Kidney epithelial cell (primary cell): Measurements from ENCODE around the gene TOE1. TPM values are rescaled to one million over a fixed set of nuclear protein-coding genes. Genes with fewer than 3 reads are reported as not detected.
"Not testable (repeated sequence)": the region's sequence is repeated elsewhere in the genome, so short reads cannot be mapped to it uniquely, and the experiment has no call there.

ENCODE experiments used
- DNase-seq: peaks from one replicate; pipeline ENCODE4 v3.0.0-alpha.2; 2010; ENCODE audit warnings: low read depth
- H3K27me3 ChIP-seq: 2 replicates; pipeline ENCODE4 v1.6.0; 2011; ENCODE audit warnings: low read length; ENCODE audit not compliant: control insufficient read depth, insufficient read depth
- H3K36me3 ChIP-seq: 2 replicates; pipeline ENCODE4 v1.5.1; 2011; ENCODE audit warnings: low read length; ENCODE audit not compliant: control insufficient read depth, insufficient read depth
- H3K4me3 ChIP-seq: 2 replicates; pipeline ENCODE4 v1.5.1; 2011; ENCODE audit warnings: low read depth, mild to moderate bottlenecking, control low read depth, low read length
- total RNA-seq: library from RNA; depleted of rRNA; stranded (reverse); fragments of >200 nt; gene quantifications from 2 replicates; pipeline ENCODE4 v1.2.3, GENCODE V29; 2015
- TF ChIP-seq, protein P1 (sequence below): IDR thresholded peaks from 2 replicates; pipeline ENCODE4 v1.5.1; 2011; ENCODE audit warnings: mild to moderate bottlenecking, moderate library complexity, low read length, control low read depth, inconsistent platforms; ENCODE audit not compliant: insufficient read depth, poor library complexity, severe bottlenecking

The TOE1 gene
- total RNA-seq: 11.0 and 14.8 TPM in 2 replicates

DNA sequence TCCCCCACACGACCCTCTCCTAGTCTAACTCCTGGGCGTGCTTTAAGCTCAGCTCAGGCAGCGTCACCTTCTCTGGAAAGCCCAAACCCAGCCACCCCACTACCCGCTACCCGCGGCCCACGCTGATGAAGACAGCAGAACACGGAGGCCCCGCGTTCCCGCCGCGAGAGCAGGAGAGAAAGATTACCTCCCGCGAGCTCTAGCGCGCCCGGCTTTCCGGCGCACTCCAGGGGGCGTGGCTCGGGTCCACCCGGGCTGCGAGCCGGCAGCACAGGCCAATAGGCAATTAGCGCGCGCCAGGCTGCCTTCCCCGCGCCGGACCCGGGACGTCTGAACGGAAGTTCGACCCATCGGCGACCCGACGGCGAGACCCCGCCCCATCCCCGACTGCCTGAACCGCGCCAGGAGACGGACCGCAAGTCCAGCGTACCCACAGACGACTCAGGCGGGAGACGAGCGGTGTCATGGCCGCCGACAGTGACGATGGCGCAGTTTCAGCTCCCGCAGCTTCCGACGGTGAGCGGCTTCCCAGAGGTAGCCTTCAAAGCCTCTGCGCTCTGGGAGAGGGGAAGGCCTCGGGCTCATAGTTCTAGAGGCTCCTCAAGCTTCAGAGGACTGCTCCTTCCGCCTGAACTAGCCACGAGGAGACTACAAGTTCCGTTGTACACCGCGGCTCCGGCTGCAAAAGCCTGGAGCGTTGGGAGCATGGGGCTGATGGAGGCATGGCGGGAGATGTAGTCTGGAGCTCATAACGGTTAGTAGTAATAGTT lies at the start of gene TOE1, which contains the start of gene MUTYH:
TOE1 (plus strand) TSS at position 382 of the 770 bp plus-strand sequence; CDS start at position 465, 83 bp downstream.
MUTYH (minus strand) TSS at position 652 of the 770 bp plus-strand sequence. CDS start 5,935 bp downstream, outside the sequence.
- H3K36me3 ChIP-seq: peaks cover 3% of the 10 kb centered on the region
- peak; percentile 68 for DNase-seq
- H3K4me3 ChIP-seq: peak within 1 kb of the TSS; percentile 89
- TF ChIP-seq, protein P1, sequence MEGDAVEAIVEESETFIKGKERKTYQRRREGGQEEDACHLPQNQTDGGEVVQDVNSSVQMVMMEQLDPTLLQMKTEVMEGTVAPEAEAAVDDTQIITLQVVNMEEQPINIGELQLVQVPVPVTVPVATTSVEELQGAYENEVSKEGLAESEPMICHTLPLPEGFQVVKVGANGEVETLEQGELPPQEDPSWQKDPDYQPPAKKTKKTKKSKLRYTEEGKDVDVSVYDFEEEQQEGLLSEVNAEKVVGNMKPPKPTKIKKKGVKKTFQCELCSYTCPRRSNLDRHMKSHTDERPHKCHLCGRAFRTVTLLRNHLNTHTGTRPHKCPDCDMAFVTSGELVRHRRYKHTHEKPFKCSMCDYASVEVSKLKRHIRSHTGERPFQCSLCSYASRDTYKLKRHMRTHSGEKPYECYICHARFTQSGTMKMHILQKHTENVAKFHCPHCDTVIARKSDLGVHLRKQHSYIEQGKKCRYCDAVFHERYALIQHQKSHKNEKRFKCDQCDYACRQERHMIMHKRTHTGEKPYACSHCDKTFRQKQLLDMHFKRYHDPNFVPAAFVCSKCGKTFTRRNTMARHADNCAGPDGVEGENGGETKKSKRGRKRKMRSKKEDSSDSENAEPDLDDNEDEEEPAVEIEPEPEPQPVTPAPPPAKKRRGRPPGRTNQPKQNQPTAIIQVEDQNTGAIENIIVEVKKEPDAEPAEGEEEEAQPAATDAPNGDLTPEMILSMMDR: no peak
- H3K27me3 ChIP-seq: no peaks in the 10 kb centered on the region

GRCh38 chr1:45291002-45291401 lies 49.0 kb upstream of the TOE1 start:
- H3K4me3 ChIP-seq, DNase-seq, H3K27me3 ChIP-seq, H3K36me3 ChIP-seq: not testable (repeated sequence)

DNA sequence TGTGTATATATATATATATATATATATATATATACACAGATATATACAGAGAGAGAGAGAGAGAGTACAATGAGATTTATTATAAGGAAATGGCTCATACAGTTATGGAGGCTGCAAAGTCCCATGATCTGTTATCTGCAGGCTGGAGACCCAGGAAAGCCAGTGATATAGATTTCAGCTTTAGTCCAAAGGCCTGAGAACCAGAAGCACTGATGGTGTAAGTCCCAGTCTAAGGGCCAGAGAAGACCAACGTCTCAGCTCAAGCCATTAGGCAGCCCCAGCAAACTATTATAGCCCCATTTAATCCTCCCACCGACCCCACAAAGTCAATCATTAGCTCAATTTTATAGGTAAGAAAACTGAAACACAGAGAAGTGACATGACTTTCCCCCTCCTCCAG lies 48.3 kb upstream of the TOE1 start:
- H3K36me3 ChIP-seq: no peaks in the 10 kb centered on the region
- no peak overlapping the region for H3K4me3 ChIP-seq
- DNase-seq: no peak
- no peaks in the 10 kb centered on the region for H3K27me3 ChIP-seq
- TF ChIP-seq, protein P1: no peak

DNA sequence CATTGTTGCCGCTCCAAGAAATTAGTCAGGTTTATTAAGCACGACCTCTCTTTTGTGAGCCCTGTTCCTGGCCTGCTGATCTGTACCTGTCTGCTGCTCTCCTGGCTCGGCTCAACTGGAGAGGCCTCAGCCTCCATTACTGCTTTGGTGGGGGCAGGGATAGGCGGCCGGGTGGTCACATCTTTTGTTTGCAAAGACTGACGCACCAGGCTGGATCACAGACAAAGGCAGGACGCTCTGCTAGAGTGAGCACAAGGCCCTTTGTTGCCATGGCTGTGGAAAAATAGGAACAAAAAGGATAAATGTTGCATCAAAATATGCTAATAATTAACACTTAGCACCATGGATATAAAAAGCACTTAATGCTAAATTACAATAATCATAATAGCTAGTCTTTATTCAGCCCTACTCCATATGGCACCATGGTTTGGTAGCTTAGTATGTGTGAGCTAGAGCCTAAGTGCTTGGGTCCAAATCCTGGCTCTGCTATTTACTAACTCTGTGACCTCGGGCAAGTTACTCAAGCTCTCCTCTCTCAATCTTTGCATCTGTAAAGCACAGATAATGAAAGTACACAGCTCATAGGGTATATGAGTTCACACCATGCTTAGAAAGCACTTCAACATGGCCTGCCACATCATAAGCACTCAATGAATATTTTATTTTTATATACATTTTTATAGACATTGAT lies 42.2 kb upstream of the TOE1 start:
- Histone ChIP-seq H3K27me3 (no peaks in the 10 kb centered on the region), H3K4me3 (no peak overlapping the region), H3K36me3 (no peaks in the 10 kb centered on the region)
- no peak for DNase-seq
- TF ChIP-seq, protein P1: no peak

GRCh38 chr1:45299296-45299695 lies 40.7 kb upstream of the TOE1 start:
- TF ChIP-seq, protein P1: no peak
- DNase-seq: no peak
- H3K36me3 ChIP-seq: no peaks in the 10 kb centered on the region
- H3K4me3 ChIP-seq: no peak overlapping the region
- H3K27me3 ChIP-seq: no peaks in the 10 kb centered on the region

DNA sequence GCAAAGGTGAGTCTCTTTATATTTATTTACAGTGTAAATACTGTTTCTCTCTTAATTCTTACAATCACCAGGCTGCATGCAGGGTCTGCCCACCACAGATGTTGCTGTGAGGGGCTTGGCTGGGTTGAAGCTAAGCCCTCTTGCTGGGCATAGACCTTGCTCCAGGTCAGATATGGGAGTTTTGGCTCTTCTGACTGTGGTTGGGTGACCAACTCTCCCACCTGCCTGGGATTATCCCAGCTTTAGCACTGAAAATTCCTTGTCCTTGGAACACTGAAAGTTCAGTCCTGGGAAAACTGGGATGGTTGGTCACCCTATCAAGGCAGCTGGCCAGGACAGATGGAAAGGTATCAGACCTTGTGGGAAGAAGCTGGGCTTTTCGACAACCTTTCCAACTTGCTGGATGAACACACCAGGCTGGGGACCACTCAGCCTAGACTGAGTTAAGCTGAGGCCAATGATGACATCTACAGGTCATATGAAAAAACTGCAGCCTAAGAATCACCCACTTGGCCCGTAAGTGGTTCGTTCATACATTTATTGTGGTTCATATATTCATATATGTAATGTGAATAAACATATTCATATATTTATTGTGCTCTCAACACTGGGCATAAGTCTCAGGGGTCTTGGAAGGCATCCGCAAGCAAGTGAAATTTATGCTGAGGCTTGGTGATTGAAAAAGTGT lies 39.8 kb upstream of the TOE1 start:
- Histone ChIP-seq H3K4me3 (no peak overlapping the region), H3K36me3 (no peaks in the 10 kb centered on the region), H3K27me3 (no peaks in the 10 kb centered on the region)
- peak; percentile 26 for DNase-seq
- TF ChIP-seq, protein P1: peak; percentile 70
